Limb (tissue), 2 donors: ENCODE measurements around the gene WDFY4.

Experiments used
- DNase-seq, 2 donors: peaks; one replicate each; pipeline ENCODE4 v3.0.0-alpha.2; 2016; ENCODE audit errors: extremely low spot score in 2 of 2

Gene WDFY4

DNA sequence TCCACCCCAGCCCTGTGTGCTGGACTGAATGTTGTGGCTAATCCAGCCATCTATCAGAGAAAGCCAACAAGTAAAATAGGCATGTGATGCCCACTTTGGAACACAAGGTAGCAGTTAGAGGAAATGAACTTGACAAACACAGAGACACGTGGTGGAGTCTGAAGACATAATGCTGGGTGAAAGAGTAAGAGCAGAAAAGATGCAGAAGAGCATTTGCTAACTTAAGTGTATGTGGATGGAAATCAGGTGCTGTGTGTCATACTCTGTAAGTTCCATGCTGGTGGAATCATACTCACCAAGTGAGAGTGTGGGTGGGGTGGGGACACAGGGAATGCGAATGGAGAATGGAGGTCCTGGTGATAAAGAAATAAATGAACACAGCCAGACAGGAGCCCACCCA is 22.8 kb downstream of the WDFY4 start:
- DNase-seq: no peak

DNA sequence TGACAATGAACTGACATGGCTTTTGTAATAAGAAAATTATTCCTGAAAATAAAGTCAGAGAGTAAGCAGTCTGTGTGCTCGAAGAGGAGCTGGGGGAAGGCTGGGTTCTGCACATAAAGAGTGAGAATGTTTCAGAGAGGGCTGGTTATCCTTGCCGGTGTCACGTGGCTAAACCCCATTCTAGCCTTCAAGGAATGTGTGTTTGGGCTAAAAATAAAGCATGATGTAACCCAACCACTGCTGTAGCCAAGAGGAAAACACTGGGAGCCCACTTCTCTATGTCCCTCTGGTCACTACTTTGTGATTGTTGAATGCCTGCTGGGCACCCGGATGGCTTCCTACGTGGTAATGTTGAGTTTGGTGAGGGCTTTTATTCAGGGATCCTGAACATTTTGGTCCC is 23.5 kb downstream of the WDFY4 start:
- no peak for DNase-seq

DNA sequence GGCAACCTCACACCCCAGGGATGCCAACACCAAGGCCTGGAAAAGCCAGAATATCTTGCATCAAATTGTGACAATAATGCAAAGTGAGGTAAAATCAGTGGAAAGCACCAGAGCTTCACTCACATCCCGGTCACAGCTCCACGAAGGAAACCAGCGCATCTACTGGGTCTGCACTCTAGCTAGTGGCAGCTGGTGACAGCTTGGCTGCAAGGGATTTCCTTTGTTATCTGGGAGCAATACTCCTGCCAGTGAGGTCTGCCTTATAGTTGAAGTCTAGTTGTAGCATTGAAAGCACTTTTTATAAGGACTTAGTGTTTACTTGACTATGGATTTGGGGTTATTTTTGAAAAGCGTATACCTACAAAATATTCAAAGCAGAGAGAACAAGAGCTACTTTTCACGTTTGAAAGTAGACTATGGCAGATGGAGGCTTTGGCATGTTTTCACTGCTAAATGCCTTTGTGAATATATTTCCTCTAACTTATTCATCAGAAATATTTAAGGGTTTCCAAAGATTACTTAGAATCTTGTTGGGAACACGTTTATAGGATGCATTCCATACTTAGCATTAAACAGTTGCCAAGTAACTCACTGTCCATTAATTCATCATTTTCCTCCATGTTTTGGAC is 26.1 kb downstream of the WDFY4 start:
- no peak for DNase-seq

DNA sequence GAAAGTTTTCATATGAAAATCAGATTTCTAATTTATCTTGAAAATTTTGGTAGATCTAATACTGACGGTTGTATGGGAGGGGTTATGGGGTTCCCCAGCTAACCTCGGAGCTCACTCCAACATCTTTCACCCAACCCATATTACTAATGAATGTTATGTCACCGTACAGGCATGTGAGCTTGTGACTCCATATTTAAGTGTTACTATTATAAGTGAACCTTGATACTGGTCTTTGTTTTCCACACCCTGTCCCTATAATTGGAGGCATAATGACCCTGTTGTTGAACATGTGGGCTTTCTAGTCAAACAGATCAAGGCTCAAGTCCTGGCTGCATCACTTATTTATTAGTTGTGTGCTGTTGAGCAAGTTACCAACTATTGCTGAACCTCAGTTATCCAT is 27.2 kb downstream of the WDFY4 start:
- no peak for DNase-seq

DNA sequence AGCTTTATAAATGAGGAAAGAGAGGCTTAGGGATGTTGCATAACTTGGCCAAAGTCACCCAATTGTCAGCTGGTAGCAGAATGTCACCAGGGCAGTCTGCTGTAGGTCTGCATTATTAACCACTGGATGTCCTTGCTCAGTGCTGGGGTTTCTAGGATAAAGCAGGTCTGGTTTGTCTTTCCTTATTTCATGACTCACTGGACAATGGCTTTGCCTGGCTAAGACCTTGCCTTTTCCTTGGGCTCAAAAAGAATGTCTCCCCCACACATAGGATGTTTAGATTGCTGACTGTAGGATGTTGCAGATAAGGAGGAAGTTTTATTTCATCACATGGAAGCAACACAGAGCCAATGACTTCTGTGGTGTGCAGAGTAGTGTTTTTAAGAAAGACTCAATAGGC is 29.4 kb downstream of the WDFY4 start:
- no peak for DNase-seq

DNA sequence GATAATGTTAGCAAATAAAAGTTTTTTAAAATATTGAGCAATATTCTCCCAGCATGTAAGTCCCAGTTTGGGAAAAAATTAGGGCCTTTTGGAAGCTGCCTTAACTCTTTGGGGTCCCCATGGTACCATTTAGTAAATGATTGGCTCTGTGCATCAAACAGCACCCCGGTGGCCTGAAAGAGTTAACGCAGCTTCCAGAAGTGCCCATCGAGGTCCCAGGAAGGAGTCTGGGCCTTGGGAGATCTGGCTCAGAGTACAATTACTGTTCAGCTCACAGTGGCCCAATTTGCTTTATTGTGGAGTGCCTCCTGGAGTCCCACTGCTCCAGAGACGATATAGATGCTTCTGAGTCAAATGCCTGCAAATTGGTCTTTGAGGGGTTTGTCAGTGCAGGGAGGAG is 31.7 kb downstream of the WDFY4 start:
- no peak for DNase-seq

DNA sequence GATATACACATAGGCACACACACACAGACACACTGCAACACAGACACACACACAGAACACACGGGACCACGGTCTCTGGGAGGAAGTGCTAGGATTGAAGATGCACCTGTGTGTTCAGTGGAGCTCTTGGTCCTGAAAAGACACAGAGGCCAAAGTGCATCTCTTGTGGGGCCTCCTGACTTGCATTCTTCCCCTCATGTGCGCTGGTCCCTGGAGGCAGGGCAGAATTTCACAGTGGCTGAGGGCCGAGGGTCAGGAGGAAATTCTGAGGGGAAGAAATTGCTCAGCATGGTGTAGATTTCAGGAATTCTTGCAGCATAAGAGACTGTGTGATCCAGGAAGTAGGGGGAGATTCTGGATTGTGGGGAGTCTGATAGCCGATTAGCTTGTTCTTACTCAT is 35.9 kb downstream of the WDFY4 start:
- no peak for DNase-seq

DNA sequence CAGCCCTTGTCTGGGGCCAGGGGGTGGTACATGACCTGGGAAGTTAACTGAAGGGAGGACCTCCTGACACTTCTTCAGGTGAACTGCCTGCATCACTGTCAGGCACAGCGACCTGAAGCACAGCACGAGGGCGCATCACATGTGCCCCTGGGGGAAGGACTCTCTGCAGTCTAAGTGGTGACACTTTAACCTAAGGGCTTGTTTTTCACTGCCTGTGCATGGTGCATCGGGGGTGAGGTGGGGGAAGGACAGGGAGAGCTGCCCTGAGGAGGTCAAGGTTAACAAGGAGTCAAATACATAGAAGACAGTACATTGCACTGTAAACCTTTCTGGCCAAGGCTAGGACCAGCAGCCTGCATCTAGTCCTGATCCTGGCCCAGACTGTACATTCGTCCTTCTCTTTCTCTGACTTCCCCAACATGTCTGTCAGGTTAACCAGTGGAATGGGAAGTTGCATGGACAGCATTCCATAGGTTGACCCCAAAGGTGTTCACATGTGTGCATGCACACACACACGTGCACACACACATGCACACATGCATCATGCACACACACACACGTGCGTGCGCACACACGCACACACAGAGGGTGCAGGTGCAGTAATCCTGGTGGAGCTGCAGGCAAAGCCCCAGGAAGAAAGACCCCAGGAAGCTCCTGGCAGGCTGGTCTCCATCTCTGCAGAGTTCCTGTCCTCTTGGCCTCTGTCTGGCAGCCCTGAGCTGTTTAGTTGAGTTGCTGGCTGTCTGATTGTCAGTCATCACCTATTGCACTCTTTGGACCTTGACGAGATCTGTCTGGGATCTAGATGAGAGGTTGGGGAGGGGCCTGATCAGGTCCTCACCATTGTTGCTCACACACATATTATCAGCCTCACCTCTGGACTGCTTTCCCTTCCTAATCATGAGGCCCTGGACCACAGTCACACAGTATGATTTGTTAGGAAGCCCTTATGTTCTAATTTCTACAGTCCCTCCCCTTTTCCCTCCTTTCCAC is 37.8 kb downstream of the WDFY4 start:
- DNase-seq: no peak

DNA sequence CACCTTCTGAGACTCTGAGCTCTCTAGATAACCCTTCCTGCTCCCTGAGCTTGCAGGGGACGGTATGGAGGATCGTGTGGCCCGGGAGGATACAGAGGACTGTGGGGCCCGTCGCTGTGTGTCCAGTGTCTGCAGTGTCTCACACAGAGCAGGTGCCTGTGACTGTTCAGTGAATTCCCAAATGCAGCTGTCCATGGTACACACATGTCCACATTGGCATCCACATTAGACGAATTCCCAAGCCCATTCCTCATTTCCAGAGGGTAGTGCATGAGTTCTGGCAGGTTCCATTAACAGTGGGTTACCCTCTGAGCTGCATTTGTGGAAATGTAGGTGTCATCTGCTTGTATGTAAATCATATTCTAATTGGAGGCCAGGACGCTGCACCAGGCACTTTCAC is 39.5 kb downstream of the WDFY4 start:
- no peak for DNase-seq

DNA sequence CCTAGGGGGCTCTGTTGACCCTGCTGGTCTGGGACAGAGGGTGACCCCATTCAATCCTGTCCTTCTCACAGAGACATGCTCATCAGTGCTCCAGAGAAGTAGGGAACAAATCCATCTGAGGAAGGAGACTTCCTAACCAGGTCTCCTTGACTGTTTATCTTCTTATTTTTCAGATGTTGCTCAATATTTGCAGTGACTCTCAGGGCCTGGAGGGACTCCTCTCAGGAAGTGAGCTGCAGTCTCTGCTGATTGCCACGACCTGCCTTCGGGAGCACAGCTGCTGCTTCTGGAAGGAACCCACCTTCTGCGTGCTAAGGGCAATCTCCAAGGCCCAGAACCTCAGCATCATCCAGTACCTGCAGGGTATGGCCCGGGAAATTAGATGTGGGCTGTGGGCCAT is 41.0 kb downstream of the WDFY4 start:
- DNase-seq: no peak

DNA sequence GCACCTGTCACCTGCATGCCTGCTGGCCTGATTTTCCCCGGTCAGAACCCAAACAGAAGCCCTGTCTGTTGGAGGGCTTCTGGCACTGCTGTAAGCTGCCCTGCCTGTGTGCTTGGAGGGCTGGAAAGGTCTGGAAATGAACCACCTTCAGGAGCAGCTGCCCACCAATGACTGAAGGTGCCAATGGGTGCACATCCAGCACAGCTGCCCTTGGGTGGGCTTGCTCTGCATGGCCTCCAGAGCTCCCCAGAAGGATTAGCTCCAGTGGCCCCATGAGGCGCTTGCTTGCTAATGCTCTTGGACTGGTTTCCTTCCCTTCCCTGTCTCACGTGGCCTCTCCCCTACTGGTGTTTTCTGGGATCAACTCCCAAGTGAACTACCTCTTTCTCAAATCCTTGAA is 43.2 kb downstream of the WDFY4 start:
- no peak for DNase-seq

DNA sequence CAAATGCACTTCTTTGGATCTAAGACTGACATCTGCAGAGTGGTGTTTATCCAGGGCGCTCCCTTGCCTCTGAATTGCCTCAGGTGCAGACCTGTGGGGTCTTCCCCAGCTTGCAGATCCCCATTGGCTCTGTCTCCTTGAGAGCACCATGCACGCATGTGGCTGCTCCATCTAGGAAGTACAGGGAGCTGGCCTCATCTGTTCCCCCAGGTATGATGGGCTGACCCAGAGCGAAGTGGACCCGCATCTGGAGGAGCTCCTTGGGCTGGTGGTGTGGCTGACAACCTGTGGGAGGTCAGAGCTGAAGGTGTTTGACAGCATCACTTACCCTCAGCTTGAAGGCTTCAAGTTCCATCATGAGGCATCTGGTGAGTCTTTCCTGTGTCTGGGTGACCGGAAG is 44.5 kb downstream of the WDFY4 start:
- DNase-seq: no peak

DNA sequence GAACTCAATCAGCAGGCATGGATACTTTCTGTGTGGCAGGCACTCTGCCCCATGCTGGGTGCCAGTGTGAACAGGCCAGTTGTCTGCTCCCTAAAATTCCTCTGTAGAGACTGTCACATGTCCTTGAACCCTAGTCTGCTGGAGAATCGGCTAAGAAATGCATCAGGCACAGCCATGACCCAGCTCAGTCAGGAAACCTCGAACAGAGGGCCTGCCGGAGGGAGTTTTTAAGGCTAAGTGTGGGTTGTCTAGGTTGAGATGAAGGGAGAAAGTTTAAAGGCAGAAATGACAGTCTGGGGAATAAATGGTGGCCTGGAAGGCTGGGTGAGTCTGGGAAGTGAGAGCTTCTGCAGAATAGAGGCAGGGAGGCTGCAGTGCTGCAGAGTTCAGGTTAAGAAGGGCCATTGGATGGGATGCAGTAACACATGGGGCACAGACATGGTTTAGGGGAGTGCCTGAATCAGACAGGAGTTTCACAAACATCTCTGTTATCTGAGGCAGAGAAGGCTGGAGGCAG is 45.3 kb downstream of the WDFY4 start:
- no peak for DNase-seq

DNA sequence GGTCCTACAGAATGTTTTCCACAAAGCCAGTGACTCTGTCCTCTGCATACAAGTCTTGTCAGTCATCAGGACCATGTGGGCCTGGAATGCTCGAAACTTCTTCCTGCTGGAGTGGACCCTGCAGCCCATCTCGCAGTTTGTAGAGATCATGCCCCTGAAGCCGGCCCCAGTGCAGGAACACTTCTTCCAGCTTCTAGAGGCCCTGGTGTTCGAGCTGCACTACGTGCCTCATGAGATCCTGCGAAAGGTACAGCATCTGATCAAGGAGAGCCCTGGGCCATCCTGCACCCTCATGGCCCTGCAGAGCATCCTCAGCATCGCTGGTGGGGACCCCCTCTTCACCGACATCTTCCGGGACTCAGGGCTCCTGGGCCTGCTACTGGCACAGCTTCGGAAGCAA is 46.5 kb downstream of the WDFY4 start:
- DNase-seq: no peak

DNA sequence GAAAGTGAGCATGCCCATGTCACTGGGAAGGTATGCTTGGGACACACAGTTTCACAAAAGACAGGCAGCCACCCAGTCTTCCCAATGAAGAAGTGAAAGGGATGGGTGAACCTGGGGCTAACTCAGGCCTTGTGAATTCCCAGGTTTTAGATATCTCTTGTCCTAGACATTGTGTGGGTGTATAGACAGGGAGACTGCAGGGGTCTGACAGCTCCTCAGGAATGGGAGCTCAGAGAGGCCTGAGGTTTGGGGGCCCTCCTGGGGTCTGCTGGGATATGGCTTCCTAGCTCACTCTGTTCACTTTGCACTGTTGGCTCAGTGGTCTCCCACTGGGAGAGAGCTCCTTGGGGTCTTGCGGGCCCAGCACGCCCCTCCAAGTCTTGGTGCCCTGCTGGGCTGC is 47.0 kb downstream of the WDFY4 start:
- DNase-seq: no peak

DNA sequence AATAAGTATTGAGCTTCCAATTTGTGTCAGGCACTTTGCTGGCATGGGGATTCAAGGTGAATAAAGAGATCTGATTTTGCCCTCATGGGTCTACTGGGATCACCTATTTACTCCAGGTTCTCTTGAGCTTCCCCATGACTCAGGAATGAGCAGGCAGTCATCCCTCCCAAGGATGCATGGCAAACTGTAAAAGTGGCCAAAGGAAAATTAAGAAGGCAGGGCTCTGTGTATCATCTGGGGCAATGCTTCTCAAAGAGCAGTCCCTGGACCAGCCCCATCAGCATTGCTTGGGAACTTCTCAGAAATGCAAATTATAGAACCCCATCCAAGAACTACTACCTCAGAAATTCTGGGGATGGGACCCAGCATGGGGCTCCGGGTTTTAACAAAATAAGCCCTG is 48.7 kb downstream of the WDFY4 start:
- DNase-seq: no peak

DNA sequence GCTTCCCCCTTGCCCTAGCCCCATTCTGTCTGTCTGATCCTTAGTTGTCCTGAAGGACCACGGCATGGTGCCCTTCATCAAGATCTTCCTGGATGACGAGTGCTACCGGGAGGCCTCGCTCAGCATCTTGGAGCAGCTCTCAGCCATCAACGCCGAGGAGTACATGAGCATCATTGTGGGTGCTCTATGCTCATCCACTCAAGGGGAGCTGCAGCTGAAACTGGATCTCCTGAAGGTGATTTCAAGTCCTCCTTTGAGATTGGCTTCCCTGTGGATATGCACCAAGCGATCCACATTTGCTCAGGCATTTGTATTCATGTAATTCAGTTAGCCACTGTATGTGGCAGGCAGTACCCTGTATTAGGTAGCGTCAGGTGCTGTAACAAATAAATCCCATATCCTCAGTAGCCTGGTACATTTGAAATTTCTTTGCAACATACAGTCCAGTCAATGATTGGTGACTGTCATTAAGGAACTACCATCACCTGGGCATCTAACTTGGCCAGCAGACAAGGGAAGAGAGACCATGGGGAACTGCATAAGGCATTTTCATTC is 51.2 kb downstream of the WDFY4 start:
- DNase-seq: no peak

DNA sequence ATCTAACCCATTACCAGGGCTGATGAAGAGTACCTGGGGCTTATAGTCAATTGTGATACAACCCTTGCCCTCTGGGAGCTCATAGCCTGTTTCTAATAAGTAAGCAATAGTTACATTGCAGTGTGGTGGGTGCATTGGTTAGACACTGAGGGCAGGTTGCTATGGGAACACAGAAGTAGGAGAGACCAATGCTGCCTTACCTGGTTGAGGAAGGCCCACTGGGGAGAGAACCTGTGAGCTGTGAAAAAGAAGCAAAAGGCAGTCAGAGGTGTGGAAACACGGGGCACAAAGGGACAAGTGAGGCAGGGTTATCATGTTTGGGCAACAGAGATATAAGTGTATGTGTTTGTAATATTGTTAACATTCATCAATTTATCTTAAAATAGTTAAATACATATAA is 51.9 kb downstream of the WDFY4 start:
- no peak for DNase-seq

DNA sequence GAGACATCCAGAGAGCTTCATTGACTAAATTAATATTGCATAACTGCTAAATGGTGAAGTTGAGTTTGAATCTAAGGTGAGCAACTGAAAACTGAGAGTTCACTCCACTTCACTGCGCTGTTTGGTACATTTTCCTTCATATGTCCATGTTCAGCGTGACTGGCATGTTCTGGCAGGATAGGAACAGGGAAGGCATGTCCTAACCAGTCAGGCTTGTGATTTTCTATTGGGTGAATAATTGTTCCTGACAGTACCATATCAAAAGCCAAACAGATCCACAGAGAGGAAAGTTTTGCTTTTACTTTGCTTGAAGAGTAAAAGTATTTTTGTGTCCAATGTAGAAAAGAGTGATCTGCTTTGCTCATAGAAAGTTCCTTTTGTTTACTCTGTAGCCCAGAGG is 53.2 kb downstream of the WDFY4 start:
- no peak for DNase-seq

DNA sequence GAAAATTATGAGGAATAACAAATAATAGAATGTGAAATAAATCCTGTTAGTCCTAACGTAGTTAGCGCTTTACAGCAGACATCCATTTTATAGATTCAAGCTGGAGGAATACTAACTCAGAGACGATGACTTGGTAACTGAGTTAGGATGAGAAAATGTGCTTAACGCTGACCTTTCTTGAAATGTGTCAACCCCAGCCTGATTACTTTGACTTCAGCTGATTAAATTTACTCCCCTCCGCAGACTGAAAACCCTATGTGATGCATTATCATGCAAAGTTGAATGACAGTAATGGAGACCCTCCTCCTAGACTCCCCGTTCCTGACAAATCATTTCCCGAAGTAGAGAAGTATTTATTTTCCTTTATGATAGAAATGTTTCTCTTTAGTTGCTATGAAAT is 54.5 kb downstream of the WDFY4 start:
- DNase-seq: no peak

DNA sequence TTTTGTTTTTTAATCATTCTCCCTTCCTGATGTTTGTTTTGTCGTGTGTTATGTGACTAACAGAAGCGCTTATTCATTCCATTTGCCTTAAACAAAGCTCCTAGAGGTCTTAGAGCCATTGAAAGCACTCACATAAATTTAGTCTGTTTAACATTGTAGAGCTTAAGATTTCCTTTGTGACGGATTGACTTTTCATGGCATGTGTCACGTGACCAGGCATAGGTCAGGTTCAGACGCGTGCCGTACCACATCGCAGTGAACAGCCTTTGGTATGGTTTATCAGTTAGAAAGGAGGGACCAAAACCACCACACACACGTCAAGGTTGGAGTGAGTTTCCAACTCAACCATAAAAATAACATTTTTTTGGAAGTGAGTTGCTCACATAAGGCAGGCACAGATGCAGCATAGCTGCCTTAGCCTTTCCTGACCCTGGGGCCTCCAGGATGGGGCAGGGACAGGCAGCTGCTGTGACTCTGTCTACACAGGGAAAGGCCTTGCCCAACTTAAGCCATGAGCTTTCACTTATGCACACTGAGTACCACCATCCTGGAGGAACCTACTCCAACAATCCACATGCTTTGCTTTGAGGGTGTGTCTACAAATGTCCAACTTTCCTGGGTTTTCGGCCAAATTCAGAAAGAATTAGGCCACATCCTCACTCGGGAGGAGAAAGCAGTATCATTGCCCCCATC is 55.5 kb downstream of the WDFY4 start:
- no peak for DNase-seq

DNA sequence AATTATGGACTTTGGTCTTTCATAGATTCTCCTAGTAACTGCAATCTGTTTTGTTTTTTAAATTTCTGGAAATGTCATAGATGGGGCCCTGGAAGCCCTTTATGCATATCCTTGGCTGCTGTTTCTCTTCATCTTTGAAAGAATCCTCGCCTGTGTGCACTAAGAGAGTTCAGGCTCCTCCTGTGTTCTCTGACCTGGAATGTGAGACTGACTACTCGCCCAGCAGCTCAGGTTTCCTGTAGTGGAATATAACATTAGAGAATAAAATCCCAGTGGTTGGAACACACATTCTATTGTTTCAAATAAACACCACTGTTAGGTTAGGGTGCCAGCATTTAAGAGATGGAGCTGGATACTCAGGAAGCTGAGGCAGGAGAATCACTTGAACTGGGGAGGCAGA is 56.3 kb downstream of the WDFY4 start:
- no peak for DNase-seq
